Ectodermal cell (in vitro differentiated cells): ENCODE data around the gene COMP.

Experiments
- H3K27ac ChIP-seq: 2 replicates; pipeline ENCODE4 v1.7.0; 2013; ENCODE audit warnings: mild to moderate bottlenecking, low read depth, low read length; ENCODE audit not compliant: insufficient read depth, poor library complexity, severe bottlenecking
- H3K27me3 ChIP-seq: 2 replicates; pipeline ENCODE4 v1.7.0; 2013; ENCODE audit warnings: mild to moderate bottlenecking, low read length; ENCODE audit not compliant: insufficient read depth, control insufficient read depth, poor library complexity, severe bottlenecking
- H3K36me3 ChIP-seq: one replicate; pipeline ENCODE4 v1.7.0; 2013; ENCODE audit warnings: low read length; ENCODE audit not compliant: control insufficient read depth, insufficient read depth
- H3K4me1 ChIP-seq: one replicate; pipeline ENCODE4 v1.7.0; 2013; ENCODE audit warnings: low read length; ENCODE audit not compliant: control insufficient read depth, insufficient read depth
- H3K4me3 ChIP-seq: 2 replicates; pipeline ENCODE4 v1.7.0; 2013; ENCODE audit warnings: low read depth, low read length, control low read depth; ENCODE audit not compliant: insufficient read depth
- H3K9me3 ChIP-seq: 2 replicates; pipeline ENCODE4 v1.7.0; 2013; ENCODE audit warnings: mild to moderate bottlenecking, low read length, moderate library complexity; ENCODE audit not compliant: control insufficient read depth
- WGBS, 2 experiments: methylation state at CpG; one replicate each; pipeline ENCODE4 v1.1.7; 2013; ENCODE audit warnings: missing lambda C conversion rate in 2 of 2; 5-methylcytosine and 5-hydroxymethylcytosine counted together

The COMP gene

GRCh38 chr19:18760440-18761383 lies 30.4 kb downstream of the COMP start:
- Histone ChIP-seq H3K27ac (no peak overlapping the region), H3K9me3 (no peaks in the 10 kb centered on the region), H3K27me3 (peaks cover 13% of the 10 kb centered on the region), H3K4me3 (no peak overlapping the region), H3K4me1 (peaks cover 4% of the 10 kb centered on the region), H3K36me3 (no peaks in the 10 kb centered on the region)
- 90% methylated on average over 27 of the region's 27 CpGs for WGBS, 2 experiments

DNA sequence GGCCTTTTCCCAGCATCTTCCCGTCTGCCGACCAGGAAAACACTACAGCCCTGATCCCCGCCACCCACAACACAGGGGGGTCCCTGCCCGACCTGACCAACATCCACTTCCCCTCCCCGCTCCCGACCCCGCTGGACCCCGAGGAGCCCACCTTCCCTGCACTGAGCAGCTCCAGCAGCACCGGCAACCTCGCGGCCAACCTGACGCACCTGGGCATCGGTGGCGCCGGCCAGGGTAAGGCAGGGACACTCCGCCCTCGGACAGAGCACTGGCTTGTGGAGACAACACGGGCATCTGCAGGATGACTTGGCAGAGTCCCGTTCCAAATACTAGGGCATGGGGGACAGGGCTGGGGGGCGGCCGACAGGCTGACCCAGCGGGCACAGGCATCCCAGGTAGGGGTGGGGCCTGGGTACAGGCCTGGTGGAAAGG lies 31.1 kb downstream of the COMP start:
- Histone ChIP-seq H3K27me3 (peaks cover 9% of the 10 kb centered on the region), H3K36me3 (no peaks in the 10 kb centered on the region), H3K9me3 (no peaks in the 10 kb centered on the region), H3K4me3 (no peak overlapping the region), H3K27ac (no peak overlapping the region), H3K4me1 (peaks cover 4% of the 10 kb centered on the region)
- WGBS, 2 experiments, result 95% methylated on average over 22 of the region's 22 CpGs

DNA sequence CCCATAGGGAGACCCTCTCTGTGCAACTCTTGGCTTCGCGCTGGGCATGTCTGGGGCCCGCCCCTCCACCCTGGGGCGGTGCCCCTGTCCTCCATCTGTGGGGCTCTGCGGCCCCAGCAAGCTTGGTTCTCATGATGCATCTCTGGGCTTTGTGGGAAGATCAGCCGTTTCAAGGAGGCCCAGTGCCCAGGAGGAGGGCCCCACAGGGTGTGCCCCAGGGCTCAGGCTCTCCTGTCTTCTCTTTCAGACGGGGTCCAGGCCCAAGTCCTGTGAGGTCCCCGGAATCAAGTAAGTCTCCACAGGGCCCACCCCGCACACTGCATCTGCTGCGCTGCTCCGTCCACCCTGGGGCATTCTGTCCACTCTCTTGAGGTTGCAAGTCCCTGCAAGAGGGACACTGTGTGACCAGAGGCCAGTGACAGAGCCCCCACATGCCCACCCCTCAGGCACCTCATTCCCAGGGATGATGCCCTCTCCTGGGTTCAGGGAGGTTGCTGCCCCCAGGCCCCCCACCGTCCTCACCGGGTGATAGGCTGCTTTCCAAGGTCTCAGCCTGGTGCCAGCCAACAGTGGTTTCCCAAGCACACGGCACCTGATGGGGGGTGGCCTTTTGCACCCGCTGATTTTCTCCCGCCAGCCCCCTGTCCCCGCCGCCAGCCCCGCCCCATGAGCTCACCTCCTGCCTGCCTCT lies 31.7 kb downstream of the COMP start:
- Histone ChIP-seq H3K27me3 (peaks cover 5% of the 10 kb centered on the region), H3K9me3 (no peaks in the 10 kb centered on the region), H3K27ac (no peak overlapping the region), H3K36me3 (no peaks in the 10 kb centered on the region), H3K4me3 (no peak overlapping the region), H3K4me1 (peaks cover 4% of the 10 kb centered on the region)
- WGBS, 2 experiments, result 91 to 93% methylated on average over 19 of the region's 19 CpGs

- no peaks in the 10 kb centered on the region for H3K36me3 ChIP-seq
- H3K27ac ChIP-seq, result no peak overlapping the region
- no peak overlapping the region for H3K4me3 ChIP-seq
- no peaks in the 10 kb centered on the region for H3K27me3 ChIP-seq
- no peaks in the 10 kb centered on the region for H3K9me3 ChIP-seq
- no peaks in the 10 kb centered on the region for H3K4me1 ChIP-seq
- 89% methylated on average over 16 of the region's 16 CpGs for WGBS, 2 experiments
Measured at GRCh38 chr19:18756896-18757295, 34.2 kb downstream of the COMP start.

GRCh38 chr19:18754501-18754900 lies 36.6 kb downstream of the COMP start:
- Histone ChIP-seq H3K27me3 (no peaks in the 10 kb centered on the region), H3K36me3 (no peaks in the 10 kb centered on the region), H3K27ac (no peak overlapping the region), H3K4me1 (peaks cover 7% of the 10 kb centered on the region), H3K9me3 (no peaks in the 10 kb centered on the region), H3K4me3 (no peak overlapping the region)
- 93 to 96% methylated on average over 3 of the region's 4 CpGs for WGBS, 2 experiments

DNA sequence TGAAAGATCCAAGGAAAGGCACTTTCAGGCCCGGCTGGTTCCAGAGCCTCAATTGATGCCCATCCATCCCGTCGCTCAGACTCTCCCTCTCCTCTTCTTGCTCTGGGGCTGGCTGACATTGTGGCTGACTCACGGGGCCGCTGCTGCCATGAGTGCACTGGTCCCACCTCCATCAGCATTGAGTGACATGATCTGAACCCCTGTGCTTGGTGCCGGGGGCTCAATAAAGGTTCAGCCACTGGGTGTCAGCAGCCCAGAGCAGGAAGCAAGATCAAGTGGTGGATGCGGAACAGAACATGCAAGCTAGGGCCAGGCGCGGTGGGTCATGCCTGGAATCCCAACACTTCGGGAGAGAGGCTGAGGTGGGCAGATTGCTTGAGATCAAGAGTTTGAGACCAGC lies 39.5 kb downstream of the COMP start:
- no peak overlapping the region for H3K27ac ChIP-seq
- H3K9me3 ChIP-seq, result no peaks in the 10 kb centered on the region
- H3K36me3 ChIP-seq, result no peaks in the 10 kb centered on the region
- no peak overlapping the region for H3K4me3 ChIP-seq
- WGBS, 2 experiments, result 90 to 95% methylated on average over 10 of the region's 10 CpGs
- peaks cover 17% of the 10 kb centered on the region for H3K4me1 ChIP-seq
- H3K27me3 ChIP-seq, result no peaks in the 10 kb centered on the region

GRCh38 chr19:18750295-18750970 lies 40.7 kb downstream of the COMP start:
- H3K27ac ChIP-seq, result no peak overlapping the region

DNA sequence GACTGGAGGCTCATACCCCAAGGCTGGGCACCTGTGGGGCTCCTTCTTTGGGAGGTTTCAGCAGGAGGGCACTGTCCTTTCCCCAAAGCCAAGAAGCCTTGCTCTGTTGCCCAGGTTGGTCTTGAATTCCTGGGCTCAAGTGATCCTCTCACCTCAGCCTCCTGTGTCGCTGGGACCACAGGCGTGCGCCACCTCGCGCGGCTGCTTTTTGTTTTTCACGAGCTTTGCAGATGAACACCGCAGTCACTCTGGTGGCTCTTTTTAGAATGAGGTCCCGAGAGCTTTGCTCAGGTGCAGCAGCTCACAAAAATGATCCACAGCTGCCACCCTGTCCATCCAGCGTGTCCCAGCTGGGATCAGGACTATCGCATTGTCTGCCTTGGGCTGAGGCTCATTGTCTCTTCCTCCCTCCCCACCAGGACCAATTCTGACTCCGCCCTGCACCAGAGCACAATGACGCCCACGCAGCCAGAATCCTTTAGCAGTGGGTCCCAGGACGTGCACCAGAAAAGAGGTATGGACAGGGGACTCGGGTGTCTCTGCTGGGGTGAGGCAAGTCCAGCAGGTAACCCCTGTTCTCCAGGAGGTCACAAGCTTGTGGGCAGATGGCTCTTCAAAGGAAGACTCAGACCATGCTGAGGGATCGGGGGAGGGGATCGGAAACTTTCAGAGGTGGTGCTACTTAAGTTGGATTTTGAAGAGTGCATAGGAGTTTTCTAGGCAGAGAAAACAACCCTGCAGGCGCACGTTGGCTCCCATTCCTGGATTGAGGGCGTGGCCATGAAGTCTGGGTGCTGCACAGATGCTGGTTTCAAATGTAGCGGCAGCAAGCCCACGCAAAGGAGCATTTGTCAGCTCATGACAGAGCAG lies 41.5 kb downstream of the COMP start:
- Histone ChIP-seq H3K27me3 (no peaks in the 10 kb centered on the region), H3K4me1 (peaks cover 19% of the 10 kb centered on the region), H3K4me3 (no peak overlapping the region), H3K36me3 (no peaks in the 10 kb centered on the region), H3K27ac (no peak overlapping the region), H3K9me3 (no peaks in the 10 kb centered on the region)
- WGBS, 2 experiments, result 80 to 81% methylated on average over 23 of the region's 23 CpGs

More at GRCh38 chr19:18750295-18750970, 40.7 kb downstream of the COMP start:
- Histone ChIP-seq H3K9me3 (no peaks in the 10 kb centered on the region), H3K4me1 (peaks cover 19% of the 10 kb centered on the region), H3K4me3 (no peak overlapping the region), H3K27me3 (no peaks in the 10 kb centered on the region), H3K36me3 (no peaks in the 10 kb centered on the region)
- WGBS, 2 experiments, result 94 to 95% methylated on average over 19 of the region's 19 CpGs

- Histone ChIP-seq H3K4me3 (no peak overlapping the region), H3K9me3 (no peaks in the 10 kb centered on the region), H3K27ac (no peak overlapping the region), H3K27me3 (no peaks in the 10 kb centered on the region), H3K36me3 (no peaks in the 10 kb centered on the region), H3K4me1 (peaks cover 20% of the 10 kb centered on the region)
- 70% methylated on average over 29 of the region's 29 CpGs for WGBS, 2 experiments
Measured at GRCh38 chr19:18746401-18747325, 44.4 kb downstream of the COMP start.
